GM18499 (cell line): ENCODE measurements around the gene TMEM150C.

Experiments used
- ATAC-seq: cut with Tn5 transposase; IDR thresholded peaks from one replicate; pipeline ENCODE4 v1.9.1; 2021; ENCODE audit warnings: moderate number of reproducible peaks; ENCODE audit not compliant: insufficient read depth, unreplicated experiment

Gene TMEM150C

DNA sequence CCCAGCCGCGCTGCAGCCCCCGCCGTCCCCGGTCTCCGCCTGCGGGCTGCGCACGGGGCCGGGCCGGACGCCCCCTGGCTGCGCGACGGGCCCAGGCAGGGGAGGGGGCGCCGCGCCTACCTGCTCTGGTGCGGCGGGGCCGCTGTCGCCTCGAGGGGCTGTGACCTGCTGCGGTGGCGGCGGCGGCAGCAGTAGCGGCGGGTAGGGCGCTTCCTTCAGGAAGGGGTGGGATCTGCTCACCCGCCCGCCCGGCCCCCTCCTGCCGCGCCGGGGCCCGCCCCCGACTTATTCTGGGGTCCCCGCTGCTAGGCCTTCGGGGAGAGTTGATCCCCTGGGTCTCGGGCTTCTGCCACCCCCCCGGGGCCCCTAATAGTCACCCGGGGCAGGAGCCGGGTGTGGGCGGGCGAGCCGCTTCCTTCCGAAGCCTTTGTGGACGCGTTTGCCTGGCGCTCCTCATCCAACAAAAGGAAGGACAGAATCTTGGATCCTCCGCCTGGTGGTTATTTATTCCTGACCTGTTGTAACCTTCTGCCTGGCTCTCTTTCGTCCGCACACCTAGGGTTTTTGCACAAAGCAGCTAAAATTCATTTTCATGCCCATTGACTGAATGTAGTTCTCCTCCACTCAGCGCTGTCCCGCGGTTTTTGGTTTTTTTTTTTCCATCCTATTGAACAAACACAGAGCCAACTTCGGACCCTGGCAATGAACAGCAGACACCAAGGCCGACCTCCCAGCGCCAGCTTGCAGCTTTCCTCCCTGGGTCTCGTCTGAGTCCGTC, at the start of gene TMEM150C:
Gene TMEM150C, minus strand, starts transcription at position 203 of the 778 bp plus-strand sequence. CDS start 57,331 bp downstream, outside the sequence.
- ATAC-seq, result no peak

DNA sequence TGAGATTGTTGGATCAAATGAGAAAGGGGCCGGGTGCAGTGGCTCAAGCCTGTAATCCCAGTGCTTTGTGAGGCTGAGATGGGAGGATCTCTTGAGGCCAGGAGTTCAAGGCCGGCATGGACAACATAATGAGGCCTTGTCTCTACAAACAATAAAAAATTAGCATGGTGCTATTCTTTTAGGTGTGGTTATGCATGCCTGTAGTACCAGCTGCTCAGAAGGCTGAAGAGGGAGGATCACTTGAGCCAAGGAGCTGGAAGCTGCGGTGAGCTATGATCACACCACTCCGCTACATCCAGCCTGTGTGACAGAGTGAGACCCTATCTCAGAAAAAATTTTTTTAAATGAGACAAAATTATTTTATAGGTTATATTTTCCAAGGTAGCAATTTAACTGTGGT, 49.7 kb upstream of the TMEM150C start:
- no peak for ATAC-seq

DNA sequence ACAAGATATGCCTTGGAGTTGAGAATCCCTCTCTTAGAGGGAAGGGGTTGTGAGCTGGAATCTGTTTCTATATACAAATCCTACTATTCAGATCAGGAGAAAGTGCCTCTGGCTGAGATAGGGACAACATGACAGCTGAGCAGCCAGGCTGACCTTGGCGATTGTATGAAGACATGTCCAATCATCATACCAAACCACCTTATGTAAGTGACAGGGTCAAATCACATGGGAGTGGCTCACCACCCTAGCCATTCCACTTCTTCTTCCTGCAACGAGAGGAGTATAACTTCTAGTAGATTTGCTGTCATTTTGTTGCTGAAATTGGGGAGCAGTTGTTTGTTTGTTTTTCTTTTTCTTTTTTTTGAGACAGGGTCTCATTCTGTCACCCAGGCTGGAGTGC, 48.3 kb upstream of the TMEM150C start:
- ATAC-seq, result no peak

DNA sequence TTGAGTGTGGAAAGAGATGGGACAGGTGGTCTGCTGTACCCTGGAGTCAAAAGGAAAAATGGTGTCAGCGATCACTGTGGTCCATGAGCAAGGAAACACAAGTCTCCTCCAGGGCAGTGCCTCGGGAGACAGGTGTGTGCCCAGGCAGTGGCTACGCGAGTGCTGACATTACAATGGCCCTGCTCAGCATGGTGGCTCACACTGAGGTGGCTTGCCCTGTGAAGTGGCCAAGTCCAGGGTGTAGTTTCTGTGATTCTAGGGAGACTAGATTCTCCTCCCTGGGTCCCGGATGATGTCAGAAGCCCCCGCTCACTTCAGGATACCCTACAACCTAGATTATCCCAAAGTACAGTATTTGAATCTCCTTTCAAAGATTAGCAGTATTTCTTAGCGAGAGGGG, 44.8 kb upstream of the TMEM150C start:
- ATAC-seq, result no peak

DNA sequence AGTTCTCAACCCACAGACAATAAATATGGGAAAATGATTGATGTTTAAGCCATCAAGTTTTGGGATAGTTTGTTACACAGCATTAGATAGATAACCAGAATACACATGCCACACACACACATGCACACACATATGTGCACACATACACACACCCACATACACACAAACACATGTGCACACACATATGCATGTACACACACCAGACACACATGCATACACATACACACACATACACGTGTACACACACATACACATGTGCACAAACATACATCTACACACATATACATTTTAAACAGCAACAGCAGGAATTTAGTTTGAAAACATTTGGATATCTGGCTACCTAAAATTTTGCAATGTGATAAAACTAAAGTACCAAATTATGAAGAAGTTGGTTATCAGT, 42.7 kb upstream of the TMEM150C start:
- ATAC-seq, result no peak

DNA sequence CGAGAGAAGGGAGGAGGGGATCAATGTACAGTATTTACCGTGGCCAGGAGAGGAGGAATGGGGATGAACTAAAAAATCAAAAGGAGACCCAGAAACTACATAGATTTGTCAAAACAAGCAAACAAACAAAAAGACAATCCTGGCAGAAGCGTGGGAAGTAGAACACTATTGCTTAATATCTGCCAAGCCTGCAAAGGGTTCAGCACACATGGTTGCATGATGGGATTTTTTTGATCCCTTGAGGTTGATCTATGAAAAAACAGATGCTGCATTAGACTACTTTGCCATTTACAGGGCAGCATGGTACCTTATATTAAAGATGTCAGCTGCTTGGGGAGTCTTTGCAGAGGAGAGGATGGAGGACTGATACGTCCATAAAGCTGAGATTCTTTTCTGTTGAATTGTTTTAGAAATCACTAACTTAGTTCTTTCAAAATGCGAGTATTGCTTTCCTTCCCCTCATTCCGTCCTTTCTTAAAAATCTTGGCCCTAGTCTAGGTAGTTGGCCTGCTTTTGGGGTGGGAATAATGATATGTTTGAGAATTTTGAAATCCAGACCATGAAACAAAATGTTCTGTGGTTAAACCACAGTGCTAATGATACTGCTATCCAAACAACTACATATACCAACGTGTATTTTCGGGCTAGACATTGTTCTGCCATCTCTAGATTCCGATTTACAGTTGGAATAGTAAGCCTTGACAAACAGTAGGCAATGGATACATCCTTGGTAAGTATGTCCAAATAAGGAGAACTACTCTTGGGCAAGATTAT, 39.6 kb upstream of the TMEM150C start:
- no peak for ATAC-seq

DNA sequence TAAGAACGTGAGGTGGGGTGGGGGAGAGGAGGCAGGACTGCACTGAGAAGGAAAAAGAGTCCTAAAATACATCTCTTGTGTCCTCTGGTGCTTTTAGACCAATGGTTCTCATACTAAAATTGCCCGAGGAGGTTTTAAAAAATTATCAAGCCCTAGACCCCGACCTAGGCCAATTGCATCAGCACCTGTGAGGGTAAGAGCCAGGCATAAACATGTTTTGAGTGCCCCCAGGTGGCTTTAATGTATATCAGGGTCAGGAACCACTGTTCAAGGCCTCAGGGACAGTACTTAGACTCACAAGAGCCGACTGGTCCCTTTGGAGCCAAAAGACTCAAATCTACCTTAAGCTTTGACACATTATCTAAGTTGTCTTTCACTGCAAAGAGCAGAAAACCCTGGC, 37.5 kb upstream of the TMEM150C start:
- no peak for ATAC-seq

DNA sequence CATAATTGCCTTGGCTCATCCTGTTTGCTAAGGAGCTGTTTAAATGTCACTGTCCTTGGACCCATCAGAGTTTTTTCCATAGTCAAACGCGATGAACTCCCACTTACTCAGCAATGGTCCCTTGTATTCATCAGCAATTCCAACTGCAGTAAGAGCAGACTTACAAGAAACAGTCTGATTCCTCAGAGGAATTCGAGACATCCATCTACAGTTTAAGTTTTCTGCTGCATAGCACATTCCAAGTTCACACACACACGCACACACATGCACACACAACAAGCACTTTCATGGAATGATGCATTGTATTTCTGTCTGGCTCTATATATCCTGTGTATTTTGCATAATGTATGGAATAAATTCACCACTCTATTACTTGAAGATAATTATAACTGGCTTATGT, 32.7 kb upstream of the TMEM150C start:
- ATAC-seq, result no peak

DNA sequence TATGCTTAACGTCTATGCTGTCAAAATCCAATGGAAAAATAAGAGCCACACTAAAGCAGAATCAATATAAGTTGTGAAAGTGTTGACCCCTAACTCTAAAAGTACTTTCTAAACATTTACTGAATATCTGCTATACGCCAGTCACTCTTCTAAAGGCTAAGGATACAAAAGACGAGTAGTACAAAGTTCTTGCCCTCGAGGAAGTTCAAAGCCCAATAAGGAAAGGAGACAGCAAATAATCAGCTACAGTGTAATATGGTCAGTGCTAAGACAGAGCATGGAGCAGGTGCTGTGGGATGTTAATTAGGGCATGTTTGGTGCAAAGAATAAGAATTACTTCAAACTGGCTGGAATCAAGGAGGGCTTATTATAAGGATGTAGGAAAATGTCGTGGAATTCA, 31.6 kb upstream of the TMEM150C start:
- ATAC-seq, result no peak

DNA sequence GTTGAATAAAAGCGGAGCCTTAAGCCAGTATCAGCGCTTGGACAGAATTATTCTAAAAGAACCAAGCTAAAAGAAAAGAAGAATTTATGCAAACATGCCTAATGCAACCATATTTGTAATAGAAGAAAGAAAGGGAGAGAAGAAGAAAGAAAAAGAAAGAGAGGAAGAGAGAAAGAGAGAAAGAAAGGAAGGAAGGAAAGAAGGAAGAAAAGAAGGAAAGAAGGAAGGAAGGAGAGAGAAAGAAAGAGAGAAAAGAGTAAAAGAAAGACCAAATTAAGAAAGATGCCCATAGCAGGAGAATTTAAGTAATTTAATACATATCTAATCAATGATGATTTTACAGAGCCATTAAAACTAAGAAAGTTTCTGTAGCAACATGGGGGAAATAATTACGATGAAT, 30.9 kb upstream of the TMEM150C start:
- ATAC-seq, result no peak

DNA sequence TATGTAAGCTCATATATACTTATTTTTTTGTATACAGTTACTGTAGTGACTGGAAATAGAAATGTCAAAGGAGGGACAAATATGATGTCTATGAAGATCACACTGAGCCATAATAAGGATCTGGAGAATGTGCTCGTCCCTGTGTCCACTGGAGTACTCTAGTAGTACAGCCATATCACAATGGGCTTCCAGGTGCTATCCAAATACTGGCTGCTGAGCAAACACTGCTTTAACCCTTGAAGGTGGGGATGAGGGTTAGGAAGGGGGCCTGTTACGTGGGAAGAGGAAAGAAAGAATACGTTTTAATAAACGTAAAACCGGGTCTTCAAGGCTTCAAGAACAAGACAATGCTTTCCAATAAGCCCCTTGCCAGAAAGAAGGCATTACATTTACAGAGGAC, 29.8 kb upstream of the TMEM150C start:
- ATAC-seq, result no peak

DNA sequence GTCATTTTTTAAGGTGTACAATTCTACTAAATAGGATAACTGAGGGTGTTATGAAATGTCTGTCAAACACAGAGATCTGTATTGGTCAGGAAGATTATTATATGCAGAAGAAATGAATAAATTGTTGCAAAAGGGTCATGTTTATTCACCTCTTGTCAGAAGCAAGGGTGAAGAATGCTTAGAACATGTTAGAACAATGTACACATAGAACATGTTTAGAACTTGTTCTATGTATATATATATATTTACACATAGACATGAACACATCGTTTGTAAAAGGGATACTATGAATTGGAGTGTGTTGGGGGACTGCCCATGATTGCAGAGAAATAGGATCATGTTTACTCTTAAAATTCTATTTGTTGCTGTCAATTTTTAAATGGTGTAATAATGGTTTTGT, 28.0 kb upstream of the TMEM150C start:
- ATAC-seq, result no peak

DNA sequence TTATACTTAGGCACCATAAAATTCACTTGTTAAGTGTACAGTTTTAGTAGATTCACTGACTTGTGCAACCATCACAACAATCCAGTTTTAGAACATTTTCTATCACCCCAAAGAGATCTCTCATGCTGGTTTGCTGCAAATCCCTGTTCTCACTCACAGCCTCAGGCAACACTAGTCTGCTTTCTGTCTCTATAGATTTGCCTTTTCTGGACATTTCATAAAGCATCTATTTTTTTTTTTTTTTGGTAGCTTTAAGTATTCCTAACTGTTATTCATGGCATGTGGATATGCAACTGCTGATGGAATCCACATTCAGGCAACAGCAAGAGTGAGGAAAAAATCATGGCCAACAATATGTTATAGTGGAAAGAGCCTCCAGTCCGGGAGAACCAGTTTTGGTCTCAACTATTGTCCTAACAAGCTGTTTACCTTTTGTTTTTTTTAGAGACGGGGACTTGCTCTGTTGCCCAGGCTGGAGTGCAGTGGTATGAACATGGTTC, 27.0 kb upstream of the TMEM150C start:
- no peak for ATAC-seq

DNA sequence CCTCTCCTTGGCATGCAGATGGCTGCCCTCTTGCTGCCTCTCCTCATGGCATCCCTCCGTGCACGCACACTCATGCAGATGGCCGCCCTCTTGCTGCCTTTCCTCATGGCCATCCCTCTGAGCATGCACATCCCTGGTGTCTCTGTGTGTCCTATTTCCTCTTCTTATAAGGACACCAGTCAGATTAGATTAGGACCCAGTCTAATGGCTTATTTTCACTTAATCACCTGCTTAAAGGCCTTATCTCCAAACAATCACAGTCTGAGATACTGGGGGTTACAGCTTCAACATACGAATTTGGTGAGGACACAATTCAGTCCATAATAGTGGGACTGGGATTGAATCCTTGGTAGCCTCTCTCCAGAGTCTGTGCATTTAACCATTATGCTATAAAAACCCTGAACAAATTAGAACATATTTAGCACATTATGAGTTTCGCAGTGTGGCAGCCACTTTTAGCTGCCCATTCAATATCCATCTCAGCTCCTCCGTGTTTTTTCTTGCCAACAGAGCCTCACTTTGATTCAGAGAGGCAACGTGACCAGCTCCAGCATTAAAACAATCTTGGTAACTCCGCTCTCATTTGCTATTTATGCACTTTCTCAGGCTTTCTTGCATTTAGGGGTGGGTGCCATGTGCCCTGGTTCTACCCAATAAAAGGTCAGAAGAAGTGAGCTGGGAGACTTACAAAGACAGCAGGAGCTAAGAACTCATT, 26.2 kb upstream of the TMEM150C start:
- ATAC-seq, result no peak

DNA sequence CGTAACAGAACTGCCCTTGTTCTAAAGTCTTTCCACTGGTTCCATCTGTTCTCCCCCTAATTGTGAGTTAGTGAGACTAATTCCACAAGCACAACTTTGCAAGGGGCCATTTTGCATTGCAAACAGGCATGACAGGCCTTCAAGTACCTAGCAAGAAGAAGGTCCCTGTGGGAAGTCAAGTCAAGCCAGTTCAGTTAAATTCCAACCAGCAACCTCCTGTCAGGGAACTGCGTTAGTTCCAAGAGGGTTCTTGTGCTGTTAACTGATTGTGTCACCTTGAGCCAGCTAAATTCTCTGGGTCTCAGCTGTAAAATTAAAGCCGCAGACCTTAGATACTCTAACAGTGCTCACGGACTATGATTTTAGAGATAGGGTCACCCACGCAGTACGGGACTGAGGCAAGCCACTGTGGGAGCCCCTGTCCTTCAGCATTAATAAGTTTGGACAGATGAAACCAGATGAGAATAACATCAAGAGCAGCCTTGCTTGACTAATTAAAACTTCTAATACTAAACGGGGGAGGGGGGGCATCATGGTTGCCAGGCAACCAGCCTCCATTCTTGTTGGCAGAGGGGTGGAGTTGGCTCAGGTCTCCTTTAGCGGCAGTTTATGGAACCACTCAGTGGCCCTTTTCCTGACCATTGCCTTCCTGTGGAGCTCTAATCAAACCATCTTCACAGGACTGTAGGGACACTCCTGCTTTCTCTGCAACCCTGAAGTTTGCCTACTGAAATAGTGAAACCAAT, 24.1 kb upstream of the TMEM150C start:
- no peak for ATAC-seq

DNA sequence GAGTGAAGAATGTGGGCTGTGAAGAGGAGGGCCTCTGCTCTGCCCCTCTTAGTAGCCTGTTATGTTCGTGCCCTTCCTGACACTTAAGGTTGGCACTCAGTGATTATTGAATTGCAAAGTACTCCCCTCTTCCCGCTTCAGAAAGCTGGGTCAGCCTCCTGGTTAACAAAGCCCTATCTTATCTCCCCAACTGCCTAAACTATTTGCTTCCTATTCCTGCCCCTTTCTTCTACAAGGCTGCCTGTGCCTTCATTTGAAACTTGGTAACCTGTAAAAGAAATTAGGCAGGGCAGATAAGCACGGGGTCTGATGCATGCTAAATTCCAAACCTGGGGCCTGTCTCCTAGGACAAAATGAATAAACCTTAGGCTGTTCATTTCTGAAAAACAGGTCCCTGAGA, 23.1 kb upstream of the TMEM150C start:
- no peak for ATAC-seq

DNA sequence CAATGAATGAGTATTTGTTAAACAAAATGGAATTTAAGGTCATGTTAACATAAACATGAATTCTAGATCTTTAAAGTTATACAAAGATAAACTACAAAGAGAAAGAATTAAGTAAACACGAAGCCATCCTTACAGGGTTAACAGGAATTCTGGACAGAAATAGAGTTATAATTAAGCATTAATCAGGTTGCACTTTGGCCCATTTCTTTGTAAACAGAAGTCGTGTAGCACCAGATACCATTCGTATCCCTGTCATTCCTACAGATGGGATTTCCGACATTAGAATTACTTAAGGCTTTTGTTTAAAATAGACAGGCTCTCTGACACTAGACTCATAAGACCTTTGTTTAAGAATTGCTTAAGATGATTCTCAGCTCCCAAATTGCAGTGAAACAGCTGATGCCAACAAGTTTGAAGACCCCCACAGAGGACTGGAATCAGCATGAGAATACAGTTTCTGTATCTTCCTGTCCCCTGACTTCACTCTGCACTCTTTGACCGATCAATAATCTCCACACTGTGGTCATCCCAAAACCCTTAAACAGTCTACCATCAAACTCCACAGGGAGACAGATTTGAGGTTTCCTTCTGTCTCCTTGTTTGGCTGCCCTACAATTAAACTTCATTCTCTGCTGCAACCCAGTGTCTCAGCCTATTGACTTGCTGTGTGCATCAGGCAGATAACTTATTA, 22.3 kb upstream of the TMEM150C start:
- no peak for ATAC-seq

DNA sequence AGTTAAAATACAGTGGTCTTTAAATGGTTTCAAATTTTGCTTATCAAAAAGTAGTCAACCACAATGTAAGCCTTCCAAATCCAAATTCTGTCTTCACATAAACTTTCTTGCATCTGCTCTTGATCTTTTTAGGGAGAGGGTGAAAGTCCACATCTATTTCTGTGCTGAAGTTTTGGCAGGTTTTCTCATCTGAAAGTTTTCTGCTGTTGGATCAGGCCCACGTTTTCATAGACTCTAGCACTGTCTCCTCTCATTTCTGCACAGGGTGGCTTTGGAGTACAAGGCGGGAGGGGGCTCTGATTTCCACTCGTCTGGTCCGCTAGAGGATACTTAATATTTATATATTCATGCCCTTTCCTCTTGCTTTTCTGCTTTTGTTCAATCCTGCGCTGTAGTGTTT, 18.1 kb upstream of the TMEM150C start:
- no peak for ATAC-seq

DNA sequence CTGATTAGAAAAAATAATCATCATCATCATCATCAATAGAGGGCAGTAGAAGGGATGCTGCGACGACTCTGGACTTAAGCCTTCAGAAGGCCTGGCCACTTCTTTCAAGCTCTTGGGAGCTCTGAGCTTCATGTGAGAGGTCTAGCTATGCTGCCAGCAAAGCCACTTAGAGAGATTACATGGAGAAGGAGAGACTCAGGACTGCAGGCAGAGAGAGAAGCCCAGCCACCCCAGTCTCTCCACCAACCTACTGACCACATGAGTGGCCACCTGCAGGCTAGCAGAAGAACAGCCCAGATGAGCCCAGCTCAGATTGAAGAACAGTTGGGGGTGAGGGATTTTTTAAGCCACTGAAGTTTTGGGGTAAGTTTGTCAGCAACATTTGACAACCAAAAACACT, 17.1 kb upstream of the TMEM150C start:
- no peak for ATAC-seq

DNA sequence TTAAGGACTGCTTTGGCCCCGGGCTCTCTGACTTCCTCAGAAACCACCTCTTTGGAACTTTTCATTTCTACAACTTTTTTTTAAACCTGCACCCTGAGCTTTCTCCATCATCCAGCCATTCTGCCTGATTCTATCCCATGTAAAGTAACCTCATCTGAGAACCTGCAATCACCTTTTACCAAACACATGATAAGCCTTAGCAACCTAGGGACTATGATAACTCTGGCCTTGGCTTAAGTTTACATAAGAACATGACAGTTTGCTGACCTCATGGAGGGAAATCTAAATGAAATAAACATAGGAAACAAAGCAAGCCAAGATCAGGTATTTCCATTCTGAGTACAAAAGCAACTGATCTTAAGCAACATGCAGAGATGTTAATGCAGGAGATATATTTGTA, 15.7 kb upstream of the TMEM150C start:
- ATAC-seq, result no peak
